Panc1 (cell line): Measurements from ENCODE around the gene DSG3.
"Not testable (repeated sequence)": the region's sequence is repeated elsewhere in the genome, so short reads cannot be mapped to it uniquely, and the experiment has no call there.

ENCODE experiments used
- POLR2AphosphoS5 ChIP-seq: IDR thresholded peaks from 2 replicates; pipeline ENCODE4 v1.6.1; 2012; ENCODE audit warnings: mild to moderate bottlenecking, low read depth, low read length, moderate library complexity
- SIN3A ChIP-seq: IDR thresholded peaks from 2 replicates; pipeline ENCODE4 v1.6.1; 2012; ENCODE audit warnings: low read depth, mild to moderate bottlenecking, low read length, moderate library complexity, borderline replicate concordance; ENCODE audit not compliant: insufficient read depth
- TCF7L2 ChIP-seq: IDR thresholded peaks from 2 replicates; pipeline ENCODE4 v1.6.1; 2011; ENCODE audit warnings: mild to moderate bottlenecking, low read depth, low read length, inconsistent platforms
- TF ChIP-seq, protein P1 (sequence below): fragments of 450-650 bp; IDR thresholded peaks from 2 replicates; pipeline ENCODE4 v1.5.1; 2017; ENCODE audit warnings: mild to moderate bottlenecking
- TF ChIP-seq, protein P2 (sequence below), 2 experiments: IDR thresholded peaks; 2 replicates each; pipeline ENCODE4 v1.6.1; 2011 to 2012; ENCODE audit warnings: low read depth in 2 of 2, control low read depth in 1 of 2, low read length in 1 of 2, mild to moderate bottlenecking in 1 of 2, moderate library complexity in 1 of 2; ENCODE audit not compliant: insufficient read depth in 1 of 2

DNA sequence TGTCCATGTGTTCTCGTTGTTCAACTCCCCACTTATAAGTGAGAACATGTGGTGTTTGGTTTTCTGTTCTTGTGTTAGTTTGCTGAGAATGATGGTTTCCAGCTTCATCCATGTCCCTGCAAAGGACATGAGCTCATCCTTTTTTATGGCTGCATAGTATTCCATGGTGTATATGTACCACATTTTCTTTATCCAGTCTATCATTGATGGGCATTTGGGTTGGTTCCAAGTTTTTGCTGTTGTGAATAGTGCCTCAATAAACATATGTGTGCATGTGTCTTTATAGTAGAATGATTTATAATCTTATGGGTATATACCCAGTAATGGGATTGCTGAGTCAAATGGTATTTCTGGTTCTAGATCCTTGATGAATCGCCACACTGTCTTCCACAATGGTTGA lies 59.6 kb downstream of the DSG3 start:
- TF ChIP-seq, protein P1, sequence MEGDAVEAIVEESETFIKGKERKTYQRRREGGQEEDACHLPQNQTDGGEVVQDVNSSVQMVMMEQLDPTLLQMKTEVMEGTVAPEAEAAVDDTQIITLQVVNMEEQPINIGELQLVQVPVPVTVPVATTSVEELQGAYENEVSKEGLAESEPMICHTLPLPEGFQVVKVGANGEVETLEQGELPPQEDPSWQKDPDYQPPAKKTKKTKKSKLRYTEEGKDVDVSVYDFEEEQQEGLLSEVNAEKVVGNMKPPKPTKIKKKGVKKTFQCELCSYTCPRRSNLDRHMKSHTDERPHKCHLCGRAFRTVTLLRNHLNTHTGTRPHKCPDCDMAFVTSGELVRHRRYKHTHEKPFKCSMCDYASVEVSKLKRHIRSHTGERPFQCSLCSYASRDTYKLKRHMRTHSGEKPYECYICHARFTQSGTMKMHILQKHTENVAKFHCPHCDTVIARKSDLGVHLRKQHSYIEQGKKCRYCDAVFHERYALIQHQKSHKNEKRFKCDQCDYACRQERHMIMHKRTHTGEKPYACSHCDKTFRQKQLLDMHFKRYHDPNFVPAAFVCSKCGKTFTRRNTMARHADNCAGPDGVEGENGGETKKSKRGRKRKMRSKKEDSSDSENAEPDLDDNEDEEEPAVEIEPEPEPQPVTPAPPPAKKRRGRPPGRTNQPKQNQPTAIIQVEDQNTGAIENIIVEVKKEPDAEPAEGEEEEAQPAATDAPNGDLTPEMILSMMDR, result not testable (repeated sequence)
- TF ChIP-seq POLR2AphosphoS5, SIN3A, TCF7L2: not testable (repeated sequence)
- TF ChIP-seq, protein P2, sequence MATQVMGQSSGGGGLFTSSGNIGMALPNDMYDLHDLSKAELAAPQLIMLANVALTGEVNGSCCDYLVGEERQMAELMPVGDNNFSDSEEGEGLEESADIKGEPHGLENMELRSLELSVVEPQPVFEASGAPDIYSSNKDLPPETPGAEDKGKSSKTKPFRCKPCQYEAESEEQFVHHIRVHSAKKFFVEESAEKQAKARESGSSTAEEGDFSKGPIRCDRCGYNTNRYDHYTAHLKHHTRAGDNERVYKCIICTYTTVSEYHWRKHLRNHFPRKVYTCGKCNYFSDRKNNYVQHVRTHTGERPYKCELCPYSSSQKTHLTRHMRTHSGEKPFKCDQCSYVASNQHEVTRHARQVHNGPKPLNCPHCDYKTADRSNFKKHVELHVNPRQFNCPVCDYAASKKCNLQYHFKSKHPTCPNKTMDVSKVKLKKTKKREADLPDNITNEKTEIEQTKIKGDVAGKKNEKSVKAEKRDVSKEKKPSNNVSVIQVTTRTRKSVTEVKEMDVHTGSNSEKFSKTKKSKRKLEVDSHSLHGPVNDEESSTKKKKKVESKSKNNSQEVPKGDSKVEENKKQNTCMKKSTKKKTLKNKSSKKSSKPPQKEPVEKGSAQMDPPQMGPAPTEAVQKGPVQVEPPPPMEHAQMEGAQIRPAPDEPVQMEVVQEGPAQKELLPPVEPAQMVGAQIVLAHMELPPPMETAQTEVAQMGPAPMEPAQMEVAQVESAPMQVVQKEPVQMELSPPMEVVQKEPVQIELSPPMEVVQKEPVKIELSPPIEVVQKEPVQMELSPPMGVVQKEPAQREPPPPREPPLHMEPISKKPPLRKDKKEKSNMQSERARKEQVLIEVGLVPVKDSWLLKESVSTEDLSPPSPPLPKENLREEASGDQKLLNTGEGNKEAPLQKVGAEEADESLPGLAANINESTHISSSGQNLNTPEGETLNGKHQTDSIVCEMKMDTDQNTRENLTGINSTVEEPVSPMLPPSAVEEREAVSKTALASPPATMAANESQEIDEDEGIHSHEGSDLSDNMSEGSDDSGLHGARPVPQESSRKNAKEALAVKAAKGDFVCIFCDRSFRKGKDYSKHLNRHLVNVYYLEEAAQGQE (IDR thresholded peaks at IDR 0.05; ENCODE audit: insufficient read depth in 1 of 2, low read depth in 2 of 2, low read length in 1 of 2), result not testable (repeated sequence)
